ENCODE data around the gene IGFALS. TPM values are rescaled to one million over a fixed set of nuclear protein-coding genes. Genes with fewer than 3 reads are reported as not detected.

The IGFALS gene
- total RNA-seq, 4 donors from 2014 or later, result 0.35 TPM; not detected in 3

- DNase-seq, result no peak
- H3K9me3 ChIP-seq, result no peaks in the 10 kb centered on the region
- H3K4me3 ChIP-seq, result no peak overlapping the region
- TF ChIP-seq POLR2A (IDR thresholded peaks at IDR 0.05) (no peak), CTCF (IDR thresholded peaks at IDR 0.05) (no peak)
- no peak overlapping the region for H3K27ac ChIP-seq
- no peaks in the 10 kb centered on the region for H3K4me1 ChIP-seq
- H3K27me3 ChIP-seq, result no peaks in the 10 kb centered on the region
- H3K36me3 ChIP-seq, result peaks cover 0 to 37% (median 0%) of the 10 kb centered on the region in 3 donors
Observed at GRCh38 chr16:1740781-1741490, 52.6 kb downstream of the IGFALS start.

Other genes starting within 250 kb of the IGFALS start
- 10 to 100 TPM in 3 of 4 donors, 1 to 10 TPM in 1; 7.5 to 21.6 (median 18.4) TPM for gene IFT140, start 181.6 kb downstream of the IGFALS start, total RNA-seq
- gene CRAMP1, start 181.3 kb downstream of the IGFALS start, total RNA-seq, result 10 to 100 TPM; 16.5 to 37.1 (median 20.0) TPM
- 10 to 100 TPM; 22.7 to 32.3 (median 25.0) TPM for gene JPT2, start 115.4 kb downstream of the IGFALS start, total RNA-seq
- gene MAPK8IP3, start 87.5 kb downstream of the IGFALS start, total RNA-seq, result 100 to 1,000 TPM in 3 of 4 donors, 10 to 100 TPM in 1; 78.1 to 456 (median 193) TPM
- gene NME3, start 22.2 kb downstream of the IGFALS start, total RNA-seq, result 100 to 1,000 TPM in 3 of 4 donors, 10 to 100 TPM in 1; 69.3 to 150 (median 126) TPM
- 10 to 100 TPM; 54.6 to 99.9 (median 67.0) TPM for gene EME2, start 20.9 kb downstream of the IGFALS start, total RNA-seq
- 100 to 1,000 TPM in 1 of 4 donors, 10 to 100 TPM in 3; 67.6 to 114 (median 82.3) TPM for gene MRPS34, start 20.6 kb downstream of the IGFALS start, total RNA-seq
- 100 to 1,000 TPM in 2 of 4 donors, 10 to 100 TPM in 2; 76.4 to 148 (median 102) TPM for gene SPSB3, start 11.1 kb downstream of the IGFALS start, total RNA-seq
- gene NUBP2, start 10.7 kb downstream of the IGFALS start, total RNA-seq, result 10 to 100 TPM; 47.1 to 99.9 (median 59.3) TPM
- 100 to 1,000 TPM; 105 to 187 (median 155) TPM for gene HAGH, start 33.1 kb upstream of the IGFALS start, total RNA-seq
- gene FAHD1, start 33.5 kb upstream of the IGFALS start, total RNA-seq, result 100 to 1,000 TPM; 107 to 188 (median 152) TPM
- gene MEIOB, start 78.5 kb upstream of the IGFALS start, total RNA-seq, result not detected
- gene HS3ST6, start 124.7 kb upstream of the IGFALS start, total RNA-seq, result not detected
- 10 to 100 TPM; 17.3 to 46.6 (median 38.3) TPM for gene MSRB1, start 149.5 kb upstream of the IGFALS start, total RNA-seq
- gene RPL3L, start 161.0 kb upstream of the IGFALS start, total RNA-seq, result not detected
- 100 to 1,000 TPM in 3 of 4 donors, 10 to 100 TPM in 1; 55.3 to 373 (median 236) TPM for gene NDUFB10, start 165.8 kb upstream of the IGFALS start, total RNA-seq
- gene RPS2, start 171.1 kb upstream of the IGFALS start, total RNA-seq, result 1,000 to 10,000 TPM in 3 of 4 donors, 100 to 1,000 TPM in 1; 736 to 1,881 (median 1,543) TPM
- not detected for gene RNF151, start 173.2 kb upstream of the IGFALS start, total RNA-seq
- 10 to 100 TPM; 19.8 to 50.8 (median 39.1) TPM for gene TBL3, start 178.3 kb upstream of the IGFALS start, total RNA-seq
- gene NOXO1, start 187.8 kb upstream of the IGFALS start, total RNA-seq, result 10 to 100 TPM in 3 of 4 donors, 1 to 10 TPM in 1; 8.6 to 23.1 (median 11.3) TPM
- 100 to 1,000 TPM in 1 of 4 donors, 10 to 100 TPM in 3; 31.4 to 102 (median 83.1) TPM for gene GFER, start 190.5 kb upstream of the IGFALS start, total RNA-seq
- gene SYNGR3, start 196.3 kb upstream of the IGFALS start, total RNA-seq, result 1 to 10 TPM in 3 of 4 donors, not detected in 1; 1.3 to 3.9 (median 3.3) TPM
- 10 to 100 TPM; 48.5 to 84.0 (median 51.4) TPM for gene ZNF598, start 216.1 kb upstream of the IGFALS start, total RNA-seq
- 1 to 10 TPM in 2 of 4 donors, not detected in 2; 2.8 to 9.1 TPM for gene NPW, start 226.1 kb upstream of the IGFALS start, total RNA-seq
- 100 to 1,000 TPM in 1 of 4 donors, 10 to 100 TPM in 3; 21.5 to 104 (median 30.2) TPM for gene NHERF2, start 233.2 kb upstream of the IGFALS start, total RNA-seq

Measured in Peyer's patch (tissue), 4 donors.